Testis (tissue), 2 donors: ENCODE measurements around the gene NLRX1.

Experiments used
- CTCF ChIP-seq, 3 experiments: fragments of 450-650 bp in 2 of 3; fragments of 200-600 bp in 1 of 3; sonication (generic) in 1 of 3; IDR thresholded peaks; one replicate each; pipeline ENCODE4 v1.5.1; 2016 to 2019; ENCODE audit warnings: antibody characterized with exemption in 3 of 3, mild to moderate bottlenecking in 2 of 3, moderate library complexity in 1 of 3
- POLR2A ChIP-seq: fragments of 450-650 bp; IDR thresholded peaks from one replicate; pipeline ENCODE4 v1.6.1; 2017; ENCODE audit warnings: antibody characterized with exemption, mild to moderate bottlenecking, moderate library complexity

DNA sequence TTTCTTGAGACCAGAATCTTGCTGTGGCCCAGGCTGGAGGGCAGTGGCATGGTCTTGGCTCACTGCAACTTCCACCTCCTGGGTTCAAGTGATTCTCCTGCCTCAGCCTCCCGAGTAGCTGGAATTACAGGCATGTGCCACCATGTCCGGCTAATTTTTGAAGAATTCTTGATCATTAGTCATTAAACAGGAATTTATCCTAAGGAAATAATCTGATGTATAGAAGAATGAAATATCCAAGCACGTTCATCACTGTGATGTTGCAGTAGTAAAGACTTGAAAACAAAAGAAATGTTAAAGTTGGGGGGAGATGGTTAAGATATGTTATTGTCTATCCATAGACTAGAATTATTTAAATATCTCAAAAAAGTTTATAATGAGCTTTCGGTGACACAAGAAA is 61.2 kb downstream of the NLRX1 start:
- TF ChIP-seq CTCF (IDR thresholded peaks at IDR 0.05), result no peak
- TF ChIP-seq POLR2A, result no peak
